ENCODE measurements around the gene BOD1. TPM values are rescaled to one million over a fixed set of nuclear protein-coding genes. Genes with fewer than 3 reads are reported as not detected.

BOD1 gene
- total and polyA plus RNA-seq, 2 donors (not counting 3 experiments of a cell fraction or from before 2014, with no cell fraction given) = 57.6 to 62.4 TPM

- dilution Hi-C loops (cut with MboI; ENCODE audit: extremely low pct_ligation_motif_present, low sequenced_read_pairs) (no loop called here), intact Hi-C loops (cut with micrococcal nuclease) (no loop called here)
- H3K79me2 ChIP-seq (ENCODE audit: control insufficient read depth, insufficient read depth, low read length) = no peaks in the 10 kb centered on the region
- no peaks in the 10 kb centered on the region for H3K36me3 ChIP-seq (ENCODE audit: control insufficient read depth in 2 of 2, extremely low read depth in 1 of 2, insufficient read depth in 2 of 2, low read length in 2 of 2)
- H3K9me1 ChIP-seq (replicated peaks; ENCODE audit: control insufficient read depth, extremely low read depth, insufficient read depth, low read length) = no peaks in the 10 kb centered on the region
- peaks cover 2% of the 10 kb centered on the region for H3K9me3 ChIP-seq (replicated peaks; ENCODE audit: control insufficient read depth, insufficient read depth, low read length)
- no peak overlapping the region for H2AFZ ChIP-seq (ENCODE audit: low read depth, low read length)
- H4K20me1 ChIP-seq (replicated peaks; ENCODE audit: control insufficient read depth, extremely low read depth, insufficient read depth, low read length) = no peaks in the 10 kb centered on the region
- ChIA-PET POLR2A (no interaction called here), CTCF (interaction anchor here (1.5 kb wide), 1 partner anchor 24 kb away, joined by 3 read pairs; no protein-coding TSS in a partner anchor)
- DNase-seq (ENCODE audit: low read depth, low spot score) (no peak), FAIRE-seq (no peak)
- no peak overlapping the region for H3K4me3 ChIP-seq (replicated peaks in 1 of 3; ENCODE audit: insufficient read depth in 1 of 3, low read depth in 1 of 3, low read length in 3 of 3)
- no peaks in the 10 kb centered on the region for H3K27me3 ChIP-seq (ENCODE audit: control insufficient read depth in 2 of 2, insufficient read depth in 2 of 2, low read length in 2 of 2)
- no peak overlapping the region for H3K9ac ChIP-seq (replicated peaks; ENCODE audit: extremely low read depth, insufficient read depth, low read length)
- H3K4me2 ChIP-seq (ENCODE audit: insufficient read depth, low read length) = no peak overlapping the region
- TF ChIP-seq POLR2AphosphoS5 (IDR thresholded peaks at IDR 0.05; ENCODE audit: insufficient read depth, low read depth, low read length) = no peak
- TF ChIP-seq JUN (IDR thresholded peaks at IDR 0.05; ENCODE audit: borderline replicate concordance, insufficient read depth, insufficient read length, low read depth) = no peak
- no peak for TF ChIP-seq CTCF (IDR thresholded peaks at IDR 0.05; ENCODE audit: extremely low read depth in 1 of 2, insufficient read depth in 1 of 2, low read depth in 1 of 2, low read length in 2 of 2)
- TF ChIP-seq EZH2 (IDR thresholded peaks at IDR 0.05; ENCODE audit: borderline replicate concordance, low read depth, low read length, severe bottlenecking) = no peak
- TF ChIP-seq MYC (IDR thresholded peaks at IDR 0.05; ENCODE audit: low read depth, low read length) = no peak
- TF ChIP-seq MAX (IDR thresholded peaks at IDR 0.05; ENCODE audit: insufficient read depth, insufficient read length) = no peak
- no peak for TF ChIP-seq POLR2A (IDR thresholded peaks at IDR 0.05; ENCODE audit: low read depth, low read length)
- no peak for TF ChIP-seq FOS (IDR thresholded peaks at IDR 0.05; ENCODE audit: borderline replicate concordance, insufficient read depth, low read length)
- no peak for TF ChIP-seq GATA2 (IDR thresholded peaks at IDR 0.05; ENCODE audit: insufficient read depth, insufficient read length, low read depth, low read length)
- no peak overlapping the region for H3K27ac ChIP-seq (ENCODE audit: insufficient read depth, low read depth, low read length)
- BruUV-seq (replicated peaks) = no TSS peak
- H3K4me1 ChIP-seq (ENCODE audit: control insufficient read depth, extremely low read depth, insufficient read depth, low read length) = no peaks in the 10 kb centered on the region
Observed at GRCh38 chr5:173597304-173597703, 19.1 kb downstream of the BOD1 start.

All from endothelial cell of umbilical vein (primary cell).